H9 (cell line): ENCODE measurements around the gene PLAU. TPM values are rescaled to one million over a fixed set of nuclear protein-coding genes. Genes with fewer than 3 reads are reported as not detected.

ENCODE experiments used
- DNase-seq: peaks from one replicate; pipeline ENCODE4 v3.0.0-alpha.2; 2017
- H2AFZ ChIP-seq: one replicate; pipeline ENCODE4 v1.6.1; 2013; ENCODE audit warnings: mild to moderate bottlenecking, low read length, control low read depth, moderate library complexity
- H2AK5ac ChIP-seq: 2 replicates; pipeline ENCODE4 v1.6.1; 2013; ENCODE audit warnings: low read length, control low read depth, mixed read lengths; ENCODE audit not compliant: insufficient read length
- H2BK120ac ChIP-seq: one replicate; pipeline ENCODE4 v1.6.1; 2013; ENCODE audit warnings: low read depth, mild to moderate bottlenecking, low read length, control low read depth, inconsistent platforms; ENCODE audit not compliant: poor library complexity, severe bottlenecking
- H2BK12ac ChIP-seq: 2 replicates; pipeline ENCODE4 v1.6.1; 2013; ENCODE audit warnings: low read length, control low read depth, mixed read lengths, low read depth; ENCODE audit not compliant: insufficient read length
- H2BK15ac ChIP-seq: 2 replicates; pipeline ENCODE4 v1.6.1; 2013; ENCODE audit warnings: low read depth, low read length, control low read depth
- H2BK20ac ChIP-seq: one replicate; pipeline ENCODE4 v1.6.1; 2013; ENCODE audit warnings: low read depth, mild to moderate bottlenecking, low read length, control low read depth, inconsistent platforms; ENCODE audit not compliant: poor library complexity, severe bottlenecking
- H2BK5ac ChIP-seq: 2 replicates; pipeline ENCODE4 v1.6.1; 2013; ENCODE audit warnings: low read length, control low read depth, mixed read lengths; ENCODE audit not compliant: insufficient read length
- H3K14ac ChIP-seq: 2 replicates; pipeline ENCODE4 v1.6.1; 2013; ENCODE audit warnings: low read length, control low read depth; ENCODE audit not compliant: insufficient read depth
- H3K18ac ChIP-seq: 2 replicates; pipeline ENCODE4 v1.6.1; 2013; ENCODE audit warnings: low read depth, mild to moderate bottlenecking, mixed read lengths, low read length, control low read depth; ENCODE audit not compliant: insufficient read length
- H3K23ac ChIP-seq: 2 replicates; pipeline ENCODE4 v1.6.1; 2013; ENCODE audit warnings: low read length, control low read depth, mixed read lengths, low read depth; ENCODE audit not compliant: insufficient read length
- H3K23me2 ChIP-seq: 2 replicates; pipeline ENCODE4 v1.6.1; 2013; ENCODE audit warnings: low read depth, mild to moderate bottlenecking, mixed read lengths, low read length, control low read depth; ENCODE audit not compliant: insufficient read length, poor library complexity, severe bottlenecking
- H3K27ac ChIP-seq: 2 replicates; pipeline ENCODE4 v1.5.1; 2013; ENCODE audit warnings: low read length, control low read depth, mixed read lengths, low read depth; ENCODE audit not compliant: insufficient read length
- H3K27me3 ChIP-seq: 2 replicates; pipeline ENCODE4 v1.6.1; 2013; ENCODE audit warnings: low read length, control low read depth, inconsistent platforms; ENCODE audit not compliant: insufficient read depth
- H3K4ac ChIP-seq: 2 replicates; pipeline ENCODE4 v1.6.1; 2013; ENCODE audit warnings: low read depth, mild to moderate bottlenecking, control low read depth, inconsistent platforms, low read length, moderate library complexity
- H3K4me1 ChIP-seq: 2 replicates; pipeline ENCODE4 v1.6.1; 2013; ENCODE audit warnings: low read length, control low read depth, inconsistent platforms; ENCODE audit not compliant: insufficient read depth
- H3K4me2 ChIP-seq: 2 replicates; pipeline ENCODE4 v1.6.1; 2013; ENCODE audit warnings: low read length, control low read depth, mixed read lengths; ENCODE audit not compliant: insufficient read length, insufficient read depth
- H3K56ac ChIP-seq: 2 replicates; pipeline ENCODE4 v1.6.1; 2013; ENCODE audit warnings: low read depth, mild to moderate bottlenecking, mixed read lengths, low read length, control low read depth; ENCODE audit not compliant: insufficient read length
- H3K79me1 ChIP-seq: 2 replicates; pipeline ENCODE4 v1.6.1; 2013; ENCODE audit warnings: low read depth, mild to moderate bottlenecking, moderate library complexity, low read length, control low read depth, inconsistent platforms; ENCODE audit not compliant: insufficient read depth, poor library complexity, severe bottlenecking
- H3K79me2 ChIP-seq: 2 replicates; pipeline ENCODE4 v1.6.1; 2013; ENCODE audit warnings: low read length, control low read depth, inconsistent platforms; ENCODE audit not compliant: insufficient read depth
- H3K9ac ChIP-seq: 2 replicates; pipeline ENCODE4 v1.6.1; 2013; ENCODE audit warnings: low read length, control low read depth, mixed read lengths; ENCODE audit not compliant: insufficient read length; ENCODE audit errors: extremely low read depth
- H3K9me3 ChIP-seq: one replicate; pipeline ENCODE4 v1.6.1; 2013; ENCODE audit warnings: low read depth, low read length, inconsistent platforms; ENCODE audit not compliant: control insufficient read depth
- H3T11ph ChIP-seq: one replicate; pipeline ENCODE4 v1.6.1; 2013; ENCODE audit warnings: mild to moderate bottlenecking, low read length, control low read depth, inconsistent platforms
- H4K20me1 ChIP-seq: one replicate; pipeline ENCODE4 v1.6.1; 2013; ENCODE audit not compliant: control insufficient read depth, insufficient read length, insufficient read depth
- H4K5ac ChIP-seq: 2 replicates; pipeline ENCODE4 v1.6.1; 2013; ENCODE audit warnings: low read depth, mild to moderate bottlenecking, mixed read lengths, low read length, control low read depth; ENCODE audit not compliant: insufficient read length
- H4K8ac ChIP-seq: replicated peaks from 2 replicates; pipeline ENCODE4 v1.6.1; 2013; ENCODE audit warnings: low read length, control low read depth, mixed read lengths, low read depth; ENCODE audit not compliant: insufficient read length
- H4K91ac ChIP-seq: 2 replicates; pipeline ENCODE4 v1.6.1; 2013; ENCODE audit warnings: low read depth, mild to moderate bottlenecking, moderate library complexity, mixed read lengths, low read length, control low read depth; ENCODE audit not compliant: insufficient read length
- H3K27ac Mint-ChIP-seq, 3 experiments: 2 replicates in 2 of 3; 3 replicates in 1 of 3; pipeline ENCODE4 v1.8.0; 2020 to 2021; ENCODE audit warnings: mixed read lengths in 3 of 3, mild to moderate bottlenecking in 1 of 3, moderate library complexity in 1 of 3
- H3K27me3 Mint-ChIP-seq: 2 replicates; pipeline ENCODE4 v1.8.0; 2021; ENCODE audit warnings: low read depth, mild to moderate bottlenecking, moderate library complexity, mixed read lengths
- H3K36me3 Mint-ChIP-seq, 3 experiments: 2 replicates in 2 of 3; 3 replicates in 1 of 3; pipeline ENCODE4 v1.8.0; 2020 to 2021; ENCODE audit warnings: low read depth in 3 of 3, mixed read lengths in 3 of 3; ENCODE audit not compliant: insufficient read depth in 1 of 3
- H3K4me1 Mint-ChIP-seq, 2 experiments: 2 replicates each; pipeline ENCODE4 v1.8.0; 2020; ENCODE audit warnings: mixed read lengths in 2 of 2
- H3K4me3 Mint-ChIP-seq, 2 experiments: 2 replicates in 1 of 2; 3 replicates in 1 of 2; pipeline ENCODE4 v1.8.0; 2020 to 2021; ENCODE audit warnings: mild to moderate bottlenecking in 2 of 2, mixed read lengths in 2 of 2, moderate library complexity in 1 of 2
- H3K9me3 Mint-ChIP-seq, 2 experiments: 2 replicates in 1 of 2; 3 replicates in 1 of 2; pipeline ENCODE4 v1.8.0; 2020; ENCODE audit warnings: mild to moderate bottlenecking in 2 of 2, mixed read lengths in 2 of 2, moderate library complexity in 1 of 2
- WGBS: extraction: QIAGEN DNeasy Blood & Tissue Kit; methylation state at CpG from one replicate; pipeline ENCODE4 v1.1.7; 2013; ENCODE audit warnings: missing lambda C conversion rate, low lambda C conversion rate, mixed read lengths; ENCODE audit not compliant: insufficient read length; ENCODE audit errors: extremely low coverage; 5-methylcytosine and 5-hydroxymethylcytosine counted together
- total RNA-seq: library from RNA; stranded (reverse); gene quantifications from 2 replicates; pipeline ENCODE4 v1.2.1, GENCODE V29; 2021
- TF ChIP-seq, protein P1 (sequence below): fragments of 200-600 bp; sonication (generic); conservative IDR thresholded peaks from 3 replicates; pipeline ENCODE4 v1.8.0; 2021; ENCODE audit warnings: antibody characterized with exemption, mild to moderate bottlenecking

Gene PLAU
- total RNA-seq, 1 experiment from 2014 or later: 15.0 TPM

DNA sequence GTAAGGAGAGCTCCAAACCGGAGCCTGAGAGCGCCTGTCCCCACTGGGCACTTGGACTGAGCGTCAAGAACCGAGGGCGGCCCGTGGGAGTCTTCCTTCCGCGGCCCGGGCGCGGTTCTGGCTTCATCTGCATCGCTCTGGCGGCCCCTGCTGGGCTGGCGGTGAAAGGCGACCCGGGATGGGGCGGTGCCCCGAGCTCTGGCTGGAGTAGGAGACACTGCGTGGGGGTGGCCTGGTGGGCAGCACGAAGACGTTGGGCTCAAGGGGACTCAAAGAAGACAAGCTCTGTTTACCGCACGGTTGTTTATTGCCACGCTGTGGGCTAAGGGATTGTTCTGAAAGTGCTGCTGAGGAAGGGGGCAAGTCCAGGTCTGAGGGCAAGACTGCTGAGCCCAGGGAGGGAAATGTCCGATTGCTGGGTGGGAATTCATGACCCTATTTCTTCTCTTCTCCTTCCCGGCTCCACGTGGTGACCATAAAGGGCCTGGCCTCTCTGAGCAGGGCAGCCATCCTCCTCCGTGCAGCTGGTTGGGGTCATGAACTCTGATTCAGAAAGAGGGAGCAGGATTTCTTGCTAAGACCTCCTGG, 29.8 kb downstream of the PLAU start:
- Histone ChIP-seq H4K8ac (no peak overlapping the region), H4K5ac (no peak overlapping the region), H4K20me1 (no peaks in the 10 kb centered on the region), H3K56ac (no peak overlapping the region), H2AFZ (peak overlapping the region; percentile 81), H3K4me1 (no peaks in the 10 kb centered on the region), H3K23me2 (no peaks in the 10 kb centered on the region), H3K23ac (no peak overlapping the region), H3K27ac (no peak overlapping the region), H3K79me2 (no peaks in the 10 kb centered on the region), H4K91ac (no peak overlapping the region), H2BK5ac (no peak overlapping the region), H2BK20ac (no peak overlapping the region), H2BK12ac (no peak overlapping the region), H3T11ph (no peak overlapping the region), H3K9ac (no peak overlapping the region), H3K27me3 (no peaks in the 10 kb centered on the region), H2AK5ac (no peak overlapping the region), H2BK15ac (no peak overlapping the region), H3K18ac (peak overlapping the region; percentile 83), H3K14ac (no peak overlapping the region), H3K9me3 (no peaks in the 10 kb centered on the region), H3K4ac (no peak overlapping the region), H3K4me2 (peak overlapping the region; percentile 15), H2BK120ac (no peak overlapping the region), H3K79me1 (no peaks in the 10 kb centered on the region)
- WGBS: no CpG with 5 or more reads among the region's 28 CpGs
- Mint-ChIP-seq H3K4me3 (peak overlapping the region; percentile 42 to 60; a peak in 2 of 5 replicates), H3K9me3 (peaks cover 11 to 15% of the 10 kb centered on the region in 2 experiments), H3K27me3 (peaks cover 7% of the 10 kb centered on the region), H3K36me3 (peaks cover 7 to 12% (median 10%) of the 10 kb centered on the region in 3 experiments; a peak in 6 of 7 replicates), H3K4me1 (peaks cover 6 to 12% of the 10 kb centered on the region in 2 experiments), H3K27ac (peak overlapping the region in 2 of 3 experiments; percentile 72 to 82; a peak in 2 of 7 replicates)
- peak; percentile 84 for DNase-seq
- TF ChIP-seq, protein P1, sequence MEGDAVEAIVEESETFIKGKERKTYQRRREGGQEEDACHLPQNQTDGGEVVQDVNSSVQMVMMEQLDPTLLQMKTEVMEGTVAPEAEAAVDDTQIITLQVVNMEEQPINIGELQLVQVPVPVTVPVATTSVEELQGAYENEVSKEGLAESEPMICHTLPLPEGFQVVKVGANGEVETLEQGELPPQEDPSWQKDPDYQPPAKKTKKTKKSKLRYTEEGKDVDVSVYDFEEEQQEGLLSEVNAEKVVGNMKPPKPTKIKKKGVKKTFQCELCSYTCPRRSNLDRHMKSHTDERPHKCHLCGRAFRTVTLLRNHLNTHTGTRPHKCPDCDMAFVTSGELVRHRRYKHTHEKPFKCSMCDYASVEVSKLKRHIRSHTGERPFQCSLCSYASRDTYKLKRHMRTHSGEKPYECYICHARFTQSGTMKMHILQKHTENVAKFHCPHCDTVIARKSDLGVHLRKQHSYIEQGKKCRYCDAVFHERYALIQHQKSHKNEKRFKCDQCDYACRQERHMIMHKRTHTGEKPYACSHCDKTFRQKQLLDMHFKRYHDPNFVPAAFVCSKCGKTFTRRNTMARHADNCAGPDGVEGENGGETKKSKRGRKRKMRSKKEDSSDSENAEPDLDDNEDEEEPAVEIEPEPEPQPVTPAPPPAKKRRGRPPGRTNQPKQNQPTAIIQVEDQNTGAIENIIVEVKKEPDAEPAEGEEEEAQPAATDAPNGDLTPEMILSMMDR: peak; percentile 97
